Suprapubic skin (tissue), 4 donors: ENCODE data around the gene FOXN1. TPM values are rescaled to one million over a fixed set of nuclear protein-coding genes. Genes with fewer than 3 reads are reported as not detected.

Experiments
- DNase-seq, 2 donors: peaks; one replicate each; pipeline ENCODE4 v3.0.0-alpha.2; 2019; ENCODE audit warnings: low spot score in 2 of 2
- H3K27ac ChIP-seq: fragments of 200-600 bp; sonication (generic); one replicate; pipeline ENCODE4 v1.5.1; 2019
- H3K27me3 ChIP-seq: fragments of 200-600 bp; sonication (generic); one replicate; pipeline ENCODE4 v1.5.1; 2019
- H3K36me3 ChIP-seq: fragments of 200-600 bp; sonication (generic); one replicate; pipeline ENCODE4 v1.5.1; 2019
- H3K4me1 ChIP-seq: fragments of 200-600 bp; sonication (generic); one replicate; pipeline ENCODE4 v1.5.1; 2019
- H3K4me3 ChIP-seq: fragments of 200-600 bp; sonication (generic); one replicate; pipeline ENCODE4 v1.5.1; 2019; ENCODE audit warnings: mild to moderate bottlenecking
- H3K9me3 ChIP-seq: fragments of 200-600 bp; sonication (generic); one replicate; pipeline ENCODE4 v1.5.1; 2019
- EP300 ChIP-seq: sonication (generic); formaldehyde crosslinking; IDR thresholded peaks from one replicate; pipeline ENCODE4 v1.6.1; 2017; ENCODE audit warnings: antibody characterized with exemption
- POLR2A ChIP-seq, 2 donors: fragments of 450-650 bp; IDR thresholded peaks; one replicate each; pipeline ENCODE4 v1.6.1; 2017; ENCODE audit warnings: antibody characterized with exemption in 2 of 2, mild to moderate bottlenecking in 2 of 2, moderate library complexity in 2 of 2
- POLR2AphosphoS5 ChIP-seq, 3 donors: sonication (generic); formaldehyde crosslinking; IDR thresholded peaks; one replicate each; pipeline ENCODE4 v1.6.1; 2017; ENCODE audit warnings: antibody characterized with exemption in 3 of 3
- WGBS: methylation state at CpG from one replicate; pipeline ENCODE4 v1.1.5; 2018; 5-methylcytosine and 5-hydroxymethylcytosine counted together
- total RNA-seq, 4 donors: library from RNA; depleted of rRNA; stranded (reverse); fragments of >200 nt; gene quantifications; one replicate each; pipeline ENCODE4 v1.1.0, GENCODE V29; 2016
- TF ChIP-seq, protein P1 (sequence below), 2 donors: fragments of 200-600 bp in 1 of 2; fragments of 450-650 bp in 1 of 2; sonication (generic) in 1 of 2; IDR thresholded peaks; one replicate each; pipeline ENCODE4 v1.5.1; 2016 to 2019; ENCODE audit warnings: antibody characterized with exemption in 2 of 2, mild to moderate bottlenecking in 1 of 2, moderate library complexity in 1 of 2

Gene FOXN1
- total RNA-seq, 4 donors from 2014 or later: 37.4 to 48.3 (median 38.3) TPM

DNA sequence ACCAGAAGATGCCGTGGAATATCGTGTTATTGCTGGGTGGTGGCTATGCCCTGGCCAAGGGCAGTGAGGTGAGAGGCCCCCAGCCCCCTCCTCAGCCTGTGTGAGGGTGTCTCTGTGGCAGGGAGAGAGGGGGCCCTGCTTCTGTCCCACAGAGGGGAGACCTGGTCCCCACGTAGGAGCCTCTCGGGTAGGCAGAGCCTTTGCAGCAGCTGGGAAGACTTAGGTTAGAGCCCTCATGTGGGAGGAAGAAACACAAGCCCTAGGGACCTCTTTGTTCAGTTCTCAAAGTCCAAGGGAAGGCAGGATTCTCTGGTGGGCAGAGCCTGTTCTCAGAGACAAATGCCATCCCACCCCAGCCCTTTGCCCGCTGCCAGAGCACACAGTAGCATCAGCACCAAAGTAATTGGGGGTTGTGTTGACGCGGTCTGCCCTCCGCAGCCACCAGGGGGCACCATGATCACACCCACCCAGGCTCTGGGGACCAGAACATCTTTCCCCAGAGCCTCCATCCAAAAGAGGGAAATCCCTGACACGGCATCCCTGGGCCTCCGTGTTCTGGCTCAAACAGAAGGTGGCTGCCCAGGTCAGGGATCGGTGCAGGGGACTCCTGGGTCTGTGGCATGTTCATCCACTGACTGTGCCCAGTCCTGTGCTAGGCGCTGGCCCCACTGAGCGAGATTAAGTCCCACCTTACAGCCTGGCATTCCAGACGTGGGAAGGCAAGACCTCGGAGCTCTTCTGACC is 11.5 kb upstream of the FOXN1 start:
- Histone ChIP-seq H3K27me3 (peaks cover 11% of the 10 kb centered on the region), H3K4me3 (no peak overlapping the region), H3K27ac (no peak overlapping the region), H3K4me1 (peaks cover 45% of the 10 kb centered on the region), H3K36me3 (no peaks in the 10 kb centered on the region), H3K9me3 (no peaks in the 10 kb centered on the region)
- 45% methylated on average over 11 of the region's 15 CpGs for WGBS
- TF ChIP-seq, protein P1, sequence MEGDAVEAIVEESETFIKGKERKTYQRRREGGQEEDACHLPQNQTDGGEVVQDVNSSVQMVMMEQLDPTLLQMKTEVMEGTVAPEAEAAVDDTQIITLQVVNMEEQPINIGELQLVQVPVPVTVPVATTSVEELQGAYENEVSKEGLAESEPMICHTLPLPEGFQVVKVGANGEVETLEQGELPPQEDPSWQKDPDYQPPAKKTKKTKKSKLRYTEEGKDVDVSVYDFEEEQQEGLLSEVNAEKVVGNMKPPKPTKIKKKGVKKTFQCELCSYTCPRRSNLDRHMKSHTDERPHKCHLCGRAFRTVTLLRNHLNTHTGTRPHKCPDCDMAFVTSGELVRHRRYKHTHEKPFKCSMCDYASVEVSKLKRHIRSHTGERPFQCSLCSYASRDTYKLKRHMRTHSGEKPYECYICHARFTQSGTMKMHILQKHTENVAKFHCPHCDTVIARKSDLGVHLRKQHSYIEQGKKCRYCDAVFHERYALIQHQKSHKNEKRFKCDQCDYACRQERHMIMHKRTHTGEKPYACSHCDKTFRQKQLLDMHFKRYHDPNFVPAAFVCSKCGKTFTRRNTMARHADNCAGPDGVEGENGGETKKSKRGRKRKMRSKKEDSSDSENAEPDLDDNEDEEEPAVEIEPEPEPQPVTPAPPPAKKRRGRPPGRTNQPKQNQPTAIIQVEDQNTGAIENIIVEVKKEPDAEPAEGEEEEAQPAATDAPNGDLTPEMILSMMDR (IDR thresholded peaks at IDR 0.05): peak; percentile 73 to 83
- TF ChIP-seq EP300: no peak
- no peak for DNase-seq

DNA sequence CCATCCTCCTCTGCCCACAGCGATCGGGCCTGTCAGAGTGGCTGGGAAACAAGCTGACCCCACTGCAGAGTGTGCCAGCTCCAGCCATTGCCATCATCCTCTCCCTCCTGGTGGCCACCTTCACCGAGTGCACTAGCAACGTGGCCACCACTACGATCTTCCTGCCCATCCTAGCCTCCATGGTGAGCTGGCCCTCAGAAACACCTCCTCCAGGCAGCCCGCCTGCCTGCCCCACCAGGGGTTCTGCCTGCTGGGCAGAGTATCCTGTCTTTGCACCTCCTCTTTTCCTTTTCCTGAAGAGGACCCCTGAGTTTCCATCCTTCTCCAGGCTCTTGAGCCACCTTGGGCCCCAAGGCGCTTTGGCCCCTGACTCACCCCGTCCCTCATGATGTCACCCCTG is 10.5 kb upstream of the FOXN1 start:
- H3K27ac ChIP-seq: no peak overlapping the region
- DNase-seq: no peak
- peaks cover 11% of the 10 kb centered on the region for H3K27me3 ChIP-seq
- H3K36me3 ChIP-seq: no peaks in the 10 kb centered on the region
- H3K9me3 ChIP-seq: no peaks in the 10 kb centered on the region
- H3K4me1 ChIP-seq: peaks cover 54% of the 10 kb centered on the region
- no peak for TF ChIP-seq POLR2A (IDR thresholded peaks at IDR 0.05)
- no peak for TF ChIP-seq POLR2AphosphoS5 (IDR thresholded peaks at IDR 0.05)
- TF ChIP-seq, protein P1 (IDR thresholded peaks at IDR 0.05): no peak
- no peak for TF ChIP-seq EP300
- H3K4me3 ChIP-seq: no peak overlapping the region
- WGBS: 90% methylated on average over 7 of the region's 8 CpGs

DNA sequence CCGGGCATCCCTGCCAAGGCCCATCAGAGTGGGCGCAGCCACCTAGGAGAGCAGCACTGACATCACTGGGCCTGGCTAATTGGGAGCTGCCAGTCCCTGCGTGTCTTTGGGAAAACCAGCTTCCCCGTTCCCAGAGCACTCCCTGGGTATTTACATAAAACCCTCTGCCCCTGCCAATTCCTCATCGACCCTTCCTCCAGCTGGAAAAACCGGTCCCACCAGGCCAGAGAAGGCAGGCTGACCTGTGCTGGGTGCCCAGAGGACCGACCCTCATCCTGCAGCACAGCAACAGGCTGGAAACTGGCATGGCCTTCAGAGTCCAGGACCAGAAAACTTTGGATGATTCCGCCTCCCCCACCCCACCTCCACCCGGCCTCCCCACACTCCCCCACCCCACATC is 8.2 kb upstream of the FOXN1 start:
- TF ChIP-seq POLR2A (IDR thresholded peaks at IDR 0.05): no peak
- no peak for TF ChIP-seq POLR2AphosphoS5 (IDR thresholded peaks at IDR 0.05)
- no peak for TF ChIP-seq EP300
- TF ChIP-seq, protein P1 (IDR thresholded peaks at IDR 0.05): no peak
- DNase-seq: no peak
- Histone ChIP-seq H3K9me3 (no peaks in the 10 kb centered on the region), H3K4me3 (no peak overlapping the region), H3K4me1 (peaks cover 63% of the 10 kb centered on the region), H3K36me3 (no peaks in the 10 kb centered on the region), H3K27ac (peak overlapping the region; percentile 11), H3K27me3 (peaks cover 11% of the 10 kb centered on the region)
- WGBS: 33% methylated on average over 9 of the region's 9 CpGs

DNA sequence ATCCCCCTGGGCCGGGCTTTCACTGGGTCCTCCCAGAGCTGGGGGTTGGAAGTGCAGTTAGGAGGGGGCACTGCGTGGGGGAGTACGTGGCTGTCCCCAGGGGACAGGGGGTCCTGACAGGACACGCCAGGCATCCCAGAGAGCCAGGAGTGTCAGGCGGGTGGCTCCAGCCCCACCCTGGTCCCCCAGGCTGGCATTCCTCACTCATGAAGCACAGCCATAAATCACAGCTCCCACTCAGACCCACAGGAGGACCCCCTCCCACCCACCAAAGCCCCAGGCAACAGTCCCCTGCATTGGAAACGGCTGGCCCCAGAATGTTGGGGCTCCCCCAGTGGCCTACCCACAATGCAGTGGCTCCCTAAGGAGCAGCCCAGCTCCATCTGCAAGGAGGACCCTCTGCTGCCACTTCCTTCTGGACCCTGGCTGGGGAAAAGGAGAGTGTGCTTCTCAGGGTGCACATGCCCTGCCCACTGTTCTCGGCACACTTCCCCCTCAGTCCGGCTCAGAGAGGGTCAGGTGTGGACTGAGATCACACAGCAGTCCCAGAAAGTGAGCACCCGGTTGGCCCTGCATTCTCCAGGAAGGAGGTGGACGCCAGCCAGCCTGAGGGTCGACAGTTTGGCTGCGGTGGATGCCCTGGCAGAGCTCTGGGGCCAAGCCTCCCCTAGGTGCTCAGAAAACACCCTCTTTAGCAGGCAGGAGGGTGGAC is 7.3 kb upstream of the FOXN1 start:
- H3K27me3 ChIP-seq: peaks cover 6% of the 10 kb centered on the region
- H3K4me3 ChIP-seq: no peak overlapping the region
- H3K36me3 ChIP-seq: no peaks in the 10 kb centered on the region
- no peak overlapping the region for H3K27ac ChIP-seq
- H3K4me1 ChIP-seq: peaks cover 63% of the 10 kb centered on the region
- DNase-seq: no peak
- TF ChIP-seq EP300 (no peak), POLR2A (IDR thresholded peaks at IDR 0.05) (no peak), POLR2AphosphoS5 (IDR thresholded peaks at IDR 0.05) (no peak)
- TF ChIP-seq, protein P1 (IDR thresholded peaks at IDR 0.05): no peak
- 57% methylated on average over 9 of the region's 12 CpGs for WGBS
- H3K9me3 ChIP-seq: no peaks in the 10 kb centered on the region

DNA sequence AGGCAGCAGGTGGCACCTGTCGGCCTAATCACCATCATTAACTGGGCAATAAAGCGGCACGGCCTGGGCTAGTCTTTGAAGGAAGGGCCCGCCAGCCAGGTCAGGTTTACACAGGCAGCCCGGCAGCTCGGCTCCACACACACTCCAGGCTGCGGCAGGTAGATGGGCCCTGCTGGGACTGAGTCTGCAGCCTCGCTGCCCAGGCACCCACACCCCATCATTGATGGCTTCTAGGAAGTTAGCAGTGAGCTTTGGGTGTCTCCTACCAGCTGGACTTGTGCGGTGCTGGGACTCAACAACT is 6.8 kb upstream of the FOXN1 start:
- Histone ChIP-seq H3K4me1 (peaks cover 63% of the 10 kb centered on the region), H3K36me3 (no peaks in the 10 kb centered on the region), H3K27me3 (peaks cover 1% of the 10 kb centered on the region), H3K27ac (no peak overlapping the region), H3K4me3 (no peak overlapping the region), H3K9me3 (no peaks in the 10 kb centered on the region)
- TF ChIP-seq POLR2A (IDR thresholded peaks at IDR 0.05) (no peak), POLR2AphosphoS5 (IDR thresholded peaks at IDR 0.05) (no peak), EP300 (no peak)
- TF ChIP-seq, protein P1 (IDR thresholded peaks at IDR 0.05): no peak
- WGBS: 76% methylated on average over 7 of the region's 9 CpGs
- DNase-seq: no peak
